Measurements from ENCODE around the gene ZBTB8OS. TPM values are rescaled to one million over a fixed set of nuclear protein-coding genes. Genes with fewer than 3 reads are reported as not detected.

Gene ZBTB8OS
- total RNA-seq, 1 experiment from 2014 or later, result 85.2 TPM

DNA sequence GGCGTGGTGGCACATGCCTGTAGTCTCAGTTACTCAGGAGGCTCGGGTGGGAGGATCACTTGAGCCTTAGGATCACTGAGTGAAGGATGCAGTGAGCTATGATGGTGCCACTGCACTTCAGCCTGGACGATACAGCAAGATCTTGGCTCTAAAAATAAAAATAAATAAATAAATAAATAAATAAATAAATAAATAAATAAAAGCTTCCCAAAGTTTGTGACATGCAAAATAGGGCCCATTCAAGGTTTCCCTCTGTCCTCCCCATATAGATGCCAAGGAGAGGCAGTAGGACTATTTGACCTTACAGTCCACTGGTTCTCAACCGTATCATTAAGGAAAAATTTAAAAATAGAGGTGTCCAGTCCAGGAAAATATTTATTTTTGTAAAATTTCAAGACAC lies 41.2 kb downstream of the ZBTB8OS start:
- Histone ChIP-seq H3F3A (ENCODE audit: low read length, unreplicated experiment) (no peaks in the 10 kb centered on the region), H3K9me3 (ENCODE audit: low read length) (no peaks in the 10 kb centered on the region), H3K9me2 (replicated peaks; ENCODE audit: low read length) (no peaks in the 10 kb centered on the region), H3K4me1 (ENCODE audit: insufficient read depth, low read length) (no peaks in the 10 kb centered on the region; the same call in 1 of the 2 replicates), H3K79me2 (ENCODE audit: low read length) (no peaks in the 10 kb centered on the region), H2AFZ (ENCODE audit: low read length) (no peak overlapping the region), H4K20me1 (ENCODE audit: low read length) (no peaks in the 10 kb centered on the region), H3K27me3 (ENCODE audit: low read length) (no peaks in the 10 kb centered on the region), H3K36me3 (ENCODE audit: low read depth, low read length) (no peaks in the 10 kb centered on the region), H3K9ac (ENCODE audit: low read length) (no peak overlapping the region), H3K4me2 (ENCODE audit: low read length) (no peak overlapping the region), H3K27ac (ENCODE audit: low read length) (no peak overlapping the region), H3K4me3 (ENCODE audit: low read length) (no peak overlapping the region)
- intact Hi-C loops (cut with micrococcal nuclease), result no loop called here
- POLR2A ChIA-PET (ENCODE audit: unreplicated experiment), result no interaction called here
- no peak for DNase-seq
- TF ChIP-seq EZH2 (IDR thresholded peaks at IDR 0.05; ENCODE audit: low read length, unreplicated experiment), result no peak
- no peak for TF ChIP-seq CTCF (conservative IDR thresholded peaks at IDR 0.05; ENCODE audit: low read depth, low read length)
- no peak for TF ChIP-seq EZH2phosphoT487 (IDR thresholded peaks at IDR 0.05; ENCODE audit: borderline replicate concordance, low read length)
- ATAC-seq, result no peak
- CTCF ChIA-PET, result no interaction called here
- BruUV-seq (replicated peaks), result no TSS peak

DNA sequence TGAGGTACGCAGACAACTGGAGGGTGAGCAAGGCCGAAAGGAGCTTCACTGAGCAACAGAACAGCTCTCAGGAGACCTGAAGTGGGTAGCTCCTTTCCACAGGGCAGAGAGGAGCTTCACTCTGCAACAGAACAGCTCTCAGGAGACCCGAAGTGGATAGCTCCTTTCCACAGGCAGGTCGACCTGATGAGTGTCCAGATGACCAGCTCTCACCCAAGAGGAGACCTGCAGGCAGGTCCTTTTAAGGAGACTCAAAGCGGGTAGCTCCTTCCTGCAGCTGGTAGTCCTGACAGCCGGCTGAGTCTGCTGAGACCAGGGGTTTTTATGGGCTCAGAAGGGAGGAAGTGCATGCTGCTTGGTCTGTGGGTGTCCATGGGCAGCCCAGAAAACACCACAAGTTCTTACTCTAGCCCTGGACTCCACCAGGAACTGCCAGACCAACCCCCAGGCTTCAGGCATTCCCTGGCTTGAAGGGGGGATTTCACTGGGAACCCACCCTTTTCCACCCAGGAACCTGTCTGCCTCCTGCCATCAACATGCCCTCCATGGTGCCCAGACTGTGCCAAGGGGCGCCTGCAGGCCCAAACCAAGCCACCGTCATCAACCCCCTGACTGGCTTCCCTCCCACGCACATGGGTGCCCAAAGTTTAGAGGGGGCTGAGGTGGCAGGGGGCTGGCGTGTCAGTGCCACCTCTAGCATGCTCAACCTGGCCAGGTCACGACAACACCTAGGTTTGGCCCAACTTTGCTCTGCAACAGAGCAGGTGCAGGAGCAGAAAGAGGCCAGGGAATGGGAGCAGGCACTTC lies 43.6 kb downstream of the ZBTB8OS start:
- intact Hi-C loops (cut with micrococcal nuclease), result no loop called here
- no peaks in the 10 kb centered on the region for H3K9me2 ChIP-seq (replicated peaks; ENCODE audit: low read length)
- H3K4me3 ChIP-seq (ENCODE audit: low read length), result no peak overlapping the region
- H3F3A ChIP-seq (ENCODE audit: low read length, unreplicated experiment), result no peaks in the 10 kb centered on the region
- H3K9me3 ChIP-seq (ENCODE audit: low read length), result no peaks in the 10 kb centered on the region
- H3K27ac ChIP-seq (ENCODE audit: low read length), result no peak overlapping the region
- H3K79me2 ChIP-seq (ENCODE audit: low read length), result no peaks in the 10 kb centered on the region
- H3K27me3 ChIP-seq (ENCODE audit: low read length), result no peaks in the 10 kb centered on the region
- H3K9ac ChIP-seq (ENCODE audit: low read length), result no peak overlapping the region
- no peaks in the 10 kb centered on the region for H3K4me1 ChIP-seq (ENCODE audit: insufficient read depth, low read length)
- DNase-seq (no peak), ATAC-seq (no peak)
- H2AFZ ChIP-seq (ENCODE audit: low read length), result no peak overlapping the region
- no TSS peak for BruUV-seq (replicated peaks)
- H3K4me2 ChIP-seq (ENCODE audit: low read length), result no peak overlapping the region
- ChIA-PET POLR2A (ENCODE audit: unreplicated experiment) (no interaction called here), CTCF (no interaction called here)
- TF ChIP-seq CTCF (conservative IDR thresholded peaks at IDR 0.05; ENCODE audit: low read depth, low read length), result no peak
- TF ChIP-seq EZH2 (IDR thresholded peaks at IDR 0.05; ENCODE audit: low read length, unreplicated experiment), result no peak
- TF ChIP-seq EZH2phosphoT487 (IDR thresholded peaks at IDR 0.05; ENCODE audit: borderline replicate concordance, low read length), result no peak
- no peaks in the 10 kb centered on the region for H3K36me3 ChIP-seq (ENCODE audit: low read depth, low read length)
- H4K20me1 ChIP-seq (ENCODE audit: low read length), result no peaks in the 10 kb centered on the region

- Histone ChIP-seq H2AFZ (ENCODE audit: low read length) (no peak overlapping the region), H3K9me3 (ENCODE audit: low read length) (no peaks in the 10 kb centered on the region), H3K27ac (ENCODE audit: low read length) (no peak overlapping the region), H3K9ac (ENCODE audit: low read length) (no peak overlapping the region), H3K4me1 (ENCODE audit: insufficient read depth, low read length) (no peaks in the 10 kb centered on the region), H3K4me2 (ENCODE audit: low read length) (no peak overlapping the region), H3K79me2 (ENCODE audit: low read length) (no peaks in the 10 kb centered on the region), H3K27me3 (ENCODE audit: low read length) (no peaks in the 10 kb centered on the region), H3K4me3 (ENCODE audit: low read length) (no peak overlapping the region), H3F3A (ENCODE audit: low read length, unreplicated experiment) (no peaks in the 10 kb centered on the region), H3K9me2 (replicated peaks; ENCODE audit: low read length) (no peaks in the 10 kb centered on the region), H3K36me3 (ENCODE audit: low read depth, low read length) (no peaks in the 10 kb centered on the region), H4K20me1 (ENCODE audit: low read length) (no peaks in the 10 kb centered on the region)
- ATAC-seq (no peak), DNase-seq (no peak)
- no TSS peak for BruUV-seq (replicated peaks)
- ChIA-PET CTCF (no interaction called here), POLR2A (ENCODE audit: unreplicated experiment) (no interaction called here)
- TF ChIP-seq EZH2 (IDR thresholded peaks at IDR 0.05; ENCODE audit: low read length, unreplicated experiment) (no peak), CTCF (conservative IDR thresholded peaks at IDR 0.05; ENCODE audit: low read depth, low read length) (no peak), EZH2phosphoT487 (IDR thresholded peaks at IDR 0.05; ENCODE audit: borderline replicate concordance, low read length) (no peak)
- intact Hi-C loops (cut with micrococcal nuclease), result no loop called here
Observed at GRCh38 chr1:32605711-32606424, 44.5 kb downstream of the ZBTB8OS start.
